SK-N-SH (cell line): ENCODE data around the gene ZFP14. TPM values are rescaled to one million over a fixed set of nuclear protein-coding genes. Genes with fewer than 3 reads are reported as not detected.

Source experiments
- CTCF ChIA-PET: fragments of 300-600, 350-600 bp; formaldehyde crosslinking; extraction: SDS; loops from one replicate; lab custom pipeline; 2021; lab: Yijun Ruan, JAX
- POLR2A ChIA-PET: fragments of 350-600 bp; sonication (Branson Sonifier 250); formaldehyde crosslinking; extraction: SDS; loops from one replicate; lab custom pipeline; 2020; ENCODE audit warnings: antibody characterized with exemption, inconsistent platforms; lab: Yijun Ruan, JAX
- DNase-seq: peaks from one replicate; pipeline ENCODE4 v3.0.0; 2012
- H2AFZ ChIP-seq: fragments of 200-600 bp; sonication (generic); 2 replicates; pipeline ENCODE4 v1.8.1; 2016; ENCODE audit warnings: antibody characterized with exemption, mild to moderate bottlenecking, low read depth
- H3F3A ChIP-seq: fragments of 200-600 bp; sonication (generic); replicated peaks from 2 replicates; pipeline ENCODE3; 2016; ENCODE audit warnings: antibody characterized with exemption, mild to moderate bottlenecking; ENCODE audit not compliant: insufficient read depth
- H3K27ac ChIP-seq, 2 experiments: fragments of 200-500 bp in 1 of 2; fragments of 200-600 bp in 1 of 2; sonication (Bioruptor generic) in 1 of 2; sonication (generic), shearing (Covaris generic) in 1 of 2; 2 replicates each; pipeline versions ENCODE4 v1.5.1 to v1.6.1; 2014 to 2016; ENCODE audit warnings: low read depth in 2 of 2, inconsistent platforms in 1 of 2, low read length in 1 of 2, mild to moderate bottlenecking in 1 of 2, mixed read lengths in 1 of 2
- H3K27me3 ChIP-seq: fragments of 200-600 bp; sonication (generic), shearing (Covaris generic); 2 replicates; pipeline ENCODE4 v1.6.1; 2016; ENCODE audit warnings: mixed run types; ENCODE audit not compliant: insufficient read depth
- H3K36me3 ChIP-seq, 2 experiments: fragments of 200-500 bp in 1 of 2; fragments of 200-600 bp in 1 of 2; sonication (Bioruptor generic) in 1 of 2; sonication (generic) in 1 of 2; replicated peaks in 1 of 2; 2 replicates each; pipeline versions ENCODE3 to v1.5.1; 2014 to 2016; ENCODE audit warnings: low read length in 1 of 2, mild to moderate bottlenecking in 1 of 2; ENCODE audit not compliant: insufficient read depth in 2 of 2, control insufficient read depth in 1 of 2
- H3K4me1 ChIP-seq, 2 experiments: fragments of 200-500 bp in 1 of 2; fragments of 200-600 bp in 1 of 2; sonication (Bioruptor generic) in 1 of 2; sonication (generic), shearing (Covaris generic) in 1 of 2; 2 replicates each; pipeline versions ENCODE4 v1.5.1 to v1.6.1; 2014 to 2016; ENCODE audit warnings: low read depth in 1 of 2, low read length in 1 of 2, mixed run types in 1 of 2; ENCODE audit not compliant: insufficient read depth in 2 of 2, control insufficient read depth in 1 of 2
- H3K4me2 ChIP-seq: fragments of 200-600 bp; sonication (generic), shearing (Covaris generic); 2 replicates; pipeline ENCODE4 v1.6.1; 2017; ENCODE audit warnings: mixed run types
- H3K4me3 ChIP-seq, 2 experiments: fragments of 200-500 bp in 1 of 2; fragments of 200-600 bp in 1 of 2; sonication (Bioruptor generic) in 1 of 2; sonication (generic), shearing (Covaris generic) in 1 of 2; 2 replicates each; pipeline versions ENCODE4 v1.5.1 to v1.8.1; 2014 to 2016; ENCODE audit warnings: low read depth in 2 of 2, inconsistent platforms in 1 of 2, low read length in 1 of 2, mild to moderate bottlenecking in 1 of 2, mixed read lengths in 1 of 2, moderate library complexity in 1 of 2
- H3K79me2 ChIP-seq: fragments of 200-600 bp; sonication (generic); 2 replicates; pipeline ENCODE4 v1.8.1; 2017; ENCODE audit warnings: mild to moderate bottlenecking; ENCODE audit not compliant: insufficient read depth
- H3K9ac ChIP-seq: fragments of 200-600 bp; sonication (generic); 2 replicates; pipeline ENCODE4 v1.6.1; 2017; ENCODE audit warnings: mixed run types
- H3K9me2 ChIP-seq: fragments of 200-600 bp; sonication (generic); 2 replicates; pipeline ENCODE4 v1.6.1; 2017; ENCODE audit warnings: mixed run types
- H3K9me3 ChIP-seq: fragments of 200-600 bp; sonication (generic); 2 replicates; pipeline ENCODE4 v1.6.1; 2017; ENCODE audit warnings: mixed run types, mild to moderate bottlenecking, moderate library complexity
- H4K20me1 ChIP-seq: fragments of 200-600 bp; sonication (generic); 2 replicates; pipeline ENCODE4 v1.6.1; 2017; ENCODE audit warnings: mild to moderate bottlenecking, mixed run types; ENCODE audit not compliant: insufficient read depth
- CHD2 ChIP-seq: fragments of 150-350 bp; IDR thresholded peaks from 2 replicates; pipeline ENCODE4 v1.6.1; 2018; ENCODE audit warnings: low read length; ENCODE audit not compliant: partially characterized antibody
- ELF1 ChIP-seq: IDR thresholded peaks from 2 replicates; pipeline ENCODE4 v1.4.0; 2012
- EZH2phosphoT487 ChIP-seq: fragments of 200-600 bp; sonication (generic); IDR thresholded peaks from 2 replicates; pipeline ENCODE4 v1.6.1; 2017; ENCODE audit warnings: low read depth, mixed run types, mild to moderate bottlenecking, antibody characterized with exemption, moderate library complexity, borderline replicate concordance
- FOXJ3 ChIP-seq: sonication (generic); formaldehyde crosslinking; IDR thresholded peaks from 2 replicates; pipeline ENCODE4 v1.5.1; 2020; ENCODE audit warnings: mild to moderate bottlenecking, missing genetic modification reagents
- FOXM1 ChIP-seq: IDR thresholded peaks from 2 replicates; pipeline ENCODE4 v1.4.0; 2012; ENCODE audit warnings: low read depth, mild to moderate bottlenecking
- GABPA ChIP-seq: IDR thresholded peaks from 2 replicates; pipeline ENCODE4 v1.4.0; 2012; ENCODE audit warnings: low read depth, mild to moderate bottlenecking
- JUND ChIP-seq: IDR thresholded peaks from 2 replicates; pipeline ENCODE4 v1.4.0; 2012
- MXI1 ChIP-seq: IDR thresholded peaks from 2 replicates; pipeline ENCODE4 v1.6.1; 2012; ENCODE audit warnings: mild to moderate bottlenecking, low read depth, low read length, improper control_type of control experiment
- NFIC ChIP-seq: IDR thresholded peaks from 2 replicates; pipeline ENCODE4 v1.4.0; 2012; ENCODE audit warnings: borderline replicate concordance
- POLR2AphosphoS5 ChIP-seq: IDR thresholded peaks from 2 replicates; pipeline ENCODE4 v1.6.1; 2012; ENCODE audit warnings: low read depth, low read length
- RAD21 ChIP-seq: IDR thresholded peaks from 2 replicates; pipeline ENCODE4 v1.6.1; 2012; ENCODE audit warnings: mild to moderate bottlenecking, low read length
- RCOR1 ChIP-seq: fragments of 150-350 bp; IDR thresholded peaks from 2 replicates; pipeline ENCODE4 v1.6.1; 2017; ENCODE audit warnings: antibody characterized with exemption, low read length
- RFX5 ChIP-seq: IDR thresholded peaks from 2 replicates; pipeline ENCODE4 v1.6.1; 2012; ENCODE audit warnings: mild to moderate bottlenecking, improper control_type of control experiment, low read length
- RXRA ChIP-seq: IDR thresholded peaks from 2 replicates; pipeline ENCODE4 v1.4.0; 2012; ENCODE audit warnings: low read depth, mild to moderate bottlenecking, borderline replicate concordance
- SMC3 ChIP-seq: IDR thresholded peaks from 2 replicates; pipeline ENCODE4 v1.6.1; 2012; ENCODE audit warnings: low read depth, low read length, improper control_type of control experiment
- TCF12 ChIP-seq: IDR thresholded peaks from 2 replicates; pipeline ENCODE4 v1.4.0; 2012
- WGBS: methylation state at CpG from one replicate; pipeline ENCODE4 v1.1.6; 2017; ENCODE audit warnings: low lambda C conversion rate; 5-methylcytosine and 5-hydroxymethylcytosine counted together
- polyA plus RNA-seq, 3 experiments: library from polyadenylated mRNA; depleted of rRNA; stranded (reverse); fragments of >200 nt; gene quantifications; 2 replicates each; pipeline ENCODE4 v1.2.3, GENCODE V29; 2012
- TF ChIP-seq, protein P1 (sequence below): IDR thresholded peaks from 2 replicates; pipeline ENCODE4 v1.4.0; 2012; ENCODE audit warnings: low read depth
- TF ChIP-seq, protein P2 (sequence below): fragments of 150-350 bp; IDR thresholded peaks from 2 replicates; pipeline ENCODE4 v1.6.1; 2017; ENCODE audit warnings: antibody characterized with exemption, low read length, low read depth, borderline replicate concordance
- TF ChIP-seq, protein P3 (sequence below): IDR thresholded peaks from 2 replicates; pipeline ENCODE4 v1.4.0; 2012; ENCODE audit warnings: low read depth, borderline replicate concordance

The ZFP14 gene
- polyA plus RNA-seq, 1 of the 3 experiments (the other 2 are of a cell fraction), result 1.1 TPM

DNA sequence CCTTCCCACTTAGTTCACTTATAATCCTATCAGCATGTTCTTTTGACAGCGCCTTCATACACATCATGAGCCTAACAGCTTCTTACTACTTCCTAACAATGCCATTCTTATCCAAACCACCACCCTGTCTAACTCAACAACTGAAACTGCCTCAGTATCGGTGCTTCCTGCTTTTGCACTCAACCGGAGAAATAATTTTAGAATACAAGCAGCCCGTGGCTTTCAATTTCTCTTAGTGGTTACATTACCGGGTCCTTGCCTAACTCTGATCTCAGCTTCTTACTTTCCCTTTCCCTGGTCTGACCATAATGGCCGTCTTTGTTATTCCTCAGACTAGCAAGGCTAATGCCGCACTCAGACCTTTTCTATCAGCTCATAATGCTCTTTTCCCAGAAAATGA lies 22.5 kb upstream of the ZFP14 start:
- Histone ChIP-seq H3K36me3 (peaks cover 58 to 63% of the 10 kb centered on the region in 2 experiments), H3K4me3 (no peak overlapping the region), H3K27ac (no peak overlapping the region), H3K9me3 (peaks cover 11% of the 10 kb centered on the region; the same call in 1 of the 2 replicates), H4K20me1 (no peaks in the 10 kb centered on the region), H3K4me2 (no peak overlapping the region), H2AFZ (no peak overlapping the region), H3K79me2 (no peaks in the 10 kb centered on the region), H3F3A (no peaks in the 10 kb centered on the region), H3K4me1 (no peaks in the 10 kb centered on the region), H3K9me2 (no peaks in the 10 kb centered on the region), H3K27me3 (no peaks in the 10 kb centered on the region), H3K9ac (no peak overlapping the region)
- WGBS, result 82% methylated on average over 7 of the region's 7 CpGs
- DNase-seq, result no peak
- ChIA-PET POLR2A (no interaction called here), CTCF (no interaction called here)
- TF ChIP-seq MXI1 (no peak), FOXM1 (no peak), RCOR1 (no peak), SMC3 (no peak), JUND (no peak), RXRA (no peak)

DNA sequence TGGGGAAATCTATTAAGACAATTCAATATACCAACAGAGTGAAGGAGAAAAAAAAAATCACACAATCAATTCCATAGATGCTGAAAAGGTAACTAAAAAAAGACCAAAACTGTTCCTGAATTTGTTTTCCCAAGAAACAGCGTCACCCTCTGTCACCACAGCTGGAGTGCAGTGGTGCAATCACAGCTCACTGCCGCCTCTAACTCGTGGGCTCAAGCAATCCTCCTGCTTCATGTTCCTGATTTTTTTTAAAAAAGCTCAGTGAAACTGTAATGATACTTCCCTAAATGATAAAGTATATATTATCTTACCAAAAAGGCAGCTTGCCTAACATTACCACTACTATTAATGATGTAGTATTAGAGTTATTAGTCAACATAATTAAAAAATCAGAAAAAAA lies 19.6 kb upstream of the ZFP14 start:
- Histone ChIP-seq H3K27ac (no peak overlapping the region), H3K9me3 (peaks cover 22% of the 10 kb centered on the region), H3K4me1 (no peaks in the 10 kb centered on the region), H3K4me2 (no peak overlapping the region), H3K36me3 (peaks cover 52 to 65% of the 10 kb centered on the region in 2 experiments), H4K20me1 (no peaks in the 10 kb centered on the region), H3K27me3 (no peaks in the 10 kb centered on the region), H3K9ac (no peak overlapping the region), H3K79me2 (no peaks in the 10 kb centered on the region), H3K9me2 (no peaks in the 10 kb centered on the region), H2AFZ (no peak overlapping the region), H3K4me3 (no peak overlapping the region), H3F3A (no peaks in the 10 kb centered on the region)
- WGBS, result 89% methylated on average over 3 of the region's 3 CpGs
- DNase-seq, result no peak
- POLR2A ChIA-PET, result no interaction called here
- CTCF ChIA-PET, result no interaction called here
- TF ChIP-seq, protein P1, sequence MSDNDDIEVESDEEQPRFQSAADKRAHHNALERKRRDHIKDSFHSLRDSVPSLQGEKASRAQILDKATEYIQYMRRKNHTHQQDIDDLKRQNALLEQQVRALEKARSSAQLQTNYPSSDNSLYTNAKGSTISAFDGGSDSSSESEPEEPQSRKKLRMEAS, result no peak
- TF ChIP-seq EZH2phosphoT487 (no peak), FOXM1 (no peak), CHD2 (no peak), FOXJ3 (CRISPR knock-in tag) (no peak), RAD21 (no peak), SMC3 (no peak), NFIC (no peak), POLR2AphosphoS5 (no peak), RFX5 (no peak), MXI1 (no peak), ELF1 (no peak), GABPA (no peak), TCF12 (no peak), RCOR1 (no peak)
- TF ChIP-seq, protein P2, sequence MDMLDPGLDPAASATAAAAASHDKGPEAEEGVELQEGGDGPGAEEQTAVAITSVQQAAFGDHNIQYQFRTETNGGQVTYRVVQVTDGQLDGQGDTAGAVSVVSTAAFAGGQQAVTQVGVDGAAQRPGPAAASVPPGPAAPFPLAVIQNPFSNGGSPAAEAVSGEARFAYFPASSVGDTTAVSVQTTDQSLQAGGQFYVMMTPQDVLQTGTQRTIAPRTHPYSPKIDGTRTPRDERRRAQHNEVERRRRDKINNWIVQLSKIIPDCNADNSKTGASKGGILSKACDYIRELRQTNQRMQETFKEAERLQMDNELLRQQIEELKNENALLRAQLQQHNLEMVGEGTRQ, result no peak
- TF ChIP-seq, protein P3, sequence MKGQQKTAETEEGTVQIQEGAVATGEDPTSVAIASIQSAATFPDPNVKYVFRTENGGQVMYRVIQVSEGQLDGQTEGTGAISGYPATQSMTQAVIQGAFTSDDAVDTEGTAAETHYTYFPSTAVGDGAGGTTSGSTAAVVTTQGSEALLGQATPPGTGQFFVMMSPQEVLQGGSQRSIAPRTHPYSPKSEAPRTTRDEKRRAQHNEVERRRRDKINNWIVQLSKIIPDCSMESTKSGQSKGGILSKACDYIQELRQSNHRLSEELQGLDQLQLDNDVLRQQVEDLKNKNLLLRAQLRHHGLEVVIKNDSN, result no peak
